NCI-H1436 treated with DMSO at 0.1 percent for 48 hours (cell line): ENCODE measurements around the gene EFCAB8.
"Not testable (repeated sequence)": the region's sequence is repeated elsewhere in the genome, so short reads cannot be mapped to it uniquely, and the experiment has no call there.

Source experiments
- DNase-seq: peaks from one replicate; lab custom pipeline; 2025; lab: John Stamatoyannopoulos, UW

Gene EFCAB8

GRCh38 chr20:32842688-32843524, 15.8 kb upstream of the EFCAB8 start:
- DNase-seq = no peak

DNA sequence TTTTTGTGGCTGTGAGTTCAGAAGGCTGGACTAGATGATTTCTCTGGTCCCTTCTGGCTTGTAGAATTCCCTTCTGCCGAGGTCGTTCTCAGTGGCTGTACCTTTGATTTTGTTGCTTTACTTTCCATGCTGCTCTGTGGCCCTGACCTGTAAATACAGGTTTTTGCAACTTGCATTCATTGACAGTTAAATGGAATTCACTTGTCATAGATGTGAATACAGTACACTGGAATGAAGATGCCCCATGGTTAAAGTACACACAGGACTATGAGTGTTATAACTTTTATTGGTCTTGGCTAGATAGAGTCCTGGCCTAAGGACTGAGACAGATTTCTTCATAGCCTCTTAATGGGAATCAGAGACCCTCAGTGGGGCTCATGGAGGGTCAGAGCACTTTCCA, 12.9 kb upstream of the EFCAB8 start:
- no peak for DNase-seq

DNA sequence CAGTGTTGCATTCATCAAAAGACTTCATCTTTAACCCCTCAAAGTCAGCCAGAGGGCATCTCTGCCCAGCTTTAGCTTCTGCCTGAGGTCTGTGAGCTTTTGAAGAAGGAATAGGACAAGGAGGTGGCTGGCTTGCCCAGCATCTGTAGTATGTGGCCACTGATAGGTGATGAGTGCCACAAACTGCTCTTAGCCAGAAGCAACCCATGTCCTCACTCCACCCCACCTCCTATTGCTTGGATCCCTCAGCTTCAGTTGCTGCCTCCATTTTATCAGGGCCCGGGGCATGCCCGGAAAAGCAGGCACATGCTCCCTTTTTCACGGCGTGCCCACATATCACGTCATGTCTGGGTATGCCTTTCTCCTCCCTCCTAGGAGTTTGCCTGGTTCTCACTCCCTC, 11.9 kb upstream of the EFCAB8 start:
- DNase-seq = no peak

- DNase-seq = no peak
Observed at GRCh38 chr20:32847964-32848363, 10.8 kb upstream of the EFCAB8 start.

DNA sequence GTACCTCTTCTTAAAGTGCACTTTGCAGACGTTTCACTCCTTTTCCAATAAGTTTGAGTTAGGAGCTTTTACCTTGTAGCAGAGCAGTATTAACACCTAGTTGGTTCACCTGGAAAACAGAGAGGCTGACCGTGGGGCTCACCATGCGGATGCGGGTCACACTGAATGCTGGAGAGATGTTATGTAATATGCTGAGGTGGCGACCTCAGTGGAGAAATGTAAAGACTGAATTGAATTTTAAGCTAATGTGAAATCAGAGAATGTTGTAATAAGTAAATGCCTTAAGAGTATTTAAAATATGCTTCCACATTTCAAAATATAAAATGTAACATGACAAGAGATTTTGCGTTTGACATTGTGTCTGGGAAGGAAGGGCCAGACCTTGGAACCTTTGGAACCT, 9.9 kb upstream of the EFCAB8 start:
- DNase-seq = no peak

- no peak for DNase-seq
Observed at GRCh38 chr20:32849577-32849976, 9.1 kb upstream of the EFCAB8 start.

DNA sequence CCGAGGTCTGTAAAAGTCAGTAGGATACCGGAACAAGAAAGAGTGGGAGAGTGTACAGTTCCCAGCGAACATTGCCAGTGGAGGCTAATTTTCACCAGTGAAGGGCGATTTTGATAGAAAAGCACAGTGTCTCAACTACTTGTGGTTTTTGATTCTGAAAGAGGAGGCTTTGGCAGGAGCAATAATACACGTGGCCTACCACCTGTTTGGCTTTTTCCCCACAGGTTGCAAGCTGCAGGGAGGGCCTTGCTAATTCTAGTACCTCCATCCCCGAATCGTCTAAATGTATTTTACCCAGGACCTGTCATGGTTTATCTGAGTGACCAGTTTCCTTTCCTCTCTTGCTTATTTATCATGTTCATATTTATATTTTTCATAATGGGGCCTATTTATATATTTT, 3.3 kb upstream of the EFCAB8 start:
- DNase-seq = no peak

GRCh38 chr20:32858189-32858588, 534 bp upstream of the EFCAB8 start:
- DNase-seq = no peak

- DNase-seq = no peak
Observed at GRCh38 chr20:32861446-32861845, 2.7 kb downstream of the EFCAB8 start.

- DNase-seq = no peak
Observed at GRCh38 chr20:32869562-32869961, 10.8 kb downstream of the EFCAB8 start.

GRCh38 chr20:32870526-32870925, 11.8 kb downstream of the EFCAB8 start:
- not testable (repeated sequence) for DNase-seq

DNA sequence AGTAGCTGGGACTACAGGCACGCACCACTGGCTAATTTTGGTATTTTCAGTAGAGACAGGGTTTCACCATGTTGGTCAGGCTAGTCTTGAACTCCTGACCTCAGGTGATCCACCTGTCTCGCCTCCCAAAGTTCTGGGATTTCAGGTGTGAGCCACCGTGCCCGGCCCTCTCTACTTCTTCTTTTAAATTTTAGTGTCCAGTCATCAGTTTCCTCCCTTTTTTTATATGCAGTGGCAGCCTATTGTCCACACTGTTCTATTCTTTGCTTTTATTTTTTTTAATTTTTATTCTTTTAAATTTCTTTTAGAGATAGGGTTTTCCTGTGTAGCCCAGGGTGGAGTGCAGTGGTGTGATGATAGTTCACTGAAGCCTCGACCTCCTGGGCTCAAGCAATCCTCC, 12.3 kb downstream of the EFCAB8 start:
- no peak for DNase-seq

DNA sequence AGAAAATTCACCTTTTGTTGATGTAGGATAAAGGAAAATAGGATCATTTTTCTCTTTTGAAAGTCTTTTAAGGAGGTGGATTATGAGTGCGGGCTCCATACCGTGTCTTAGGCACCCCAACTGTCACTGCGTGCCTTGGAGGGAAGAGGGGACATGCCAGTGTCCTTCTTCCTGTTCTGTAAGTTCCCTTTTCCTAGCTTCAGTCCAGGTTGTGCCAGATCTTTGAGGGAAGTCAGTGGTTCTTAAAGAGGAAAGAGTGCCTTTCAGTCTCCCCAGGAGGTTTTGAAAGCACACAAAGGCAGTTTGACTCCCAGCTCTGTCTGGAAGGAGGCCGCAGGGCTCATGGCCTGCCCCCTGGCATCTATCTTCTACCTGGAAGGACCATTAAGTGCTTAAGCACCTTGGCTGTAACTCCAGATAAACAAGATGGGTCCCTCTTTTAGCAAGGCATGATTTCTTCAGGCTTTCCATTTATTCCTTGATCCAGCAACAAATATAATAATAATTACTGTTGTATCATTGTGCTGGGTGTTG, 13.0 kb downstream of the EFCAB8 start:
- DNase-seq = no peak

- DNase-seq = no peak
Observed at GRCh38 chr20:32872266-32872665, 13.5 kb downstream of the EFCAB8 start.

DNA sequence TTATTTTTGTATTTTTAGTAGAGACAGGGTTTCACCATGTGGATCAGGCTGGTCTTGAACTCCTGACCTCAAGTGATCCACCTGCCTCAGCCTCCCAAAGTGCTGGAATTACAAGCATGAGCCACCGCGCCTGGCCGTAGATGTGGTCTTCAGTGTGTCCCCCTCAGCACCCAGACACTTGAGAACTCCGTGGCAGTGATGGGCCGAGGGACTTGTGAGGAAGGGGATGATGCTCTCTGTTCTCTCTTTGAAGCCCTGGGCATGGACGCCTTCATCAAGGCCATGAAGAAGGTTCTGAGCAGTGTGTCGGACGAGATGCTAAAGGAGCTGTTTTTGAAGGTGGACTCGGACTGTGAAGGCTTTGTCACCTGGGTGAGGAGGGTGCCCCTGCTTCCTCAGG, 16.9 kb downstream of the EFCAB8 start:
- DNase-seq = no peak

- DNase-seq = no peak
Observed at GRCh38 chr20:32877507-32877906, 18.8 kb downstream of the EFCAB8 start.

GRCh38 chr20:32878820-32879219, 20.1 kb downstream of the EFCAB8 start:
- DNase-seq = no peak

- no peak for DNase-seq
Observed at GRCh38 chr20:32879538-32879937, 20.8 kb downstream of the EFCAB8 start.

- no peak for DNase-seq
Observed at GRCh38 chr20:32880635-32881034, 21.9 kb downstream of the EFCAB8 start.

DNA sequence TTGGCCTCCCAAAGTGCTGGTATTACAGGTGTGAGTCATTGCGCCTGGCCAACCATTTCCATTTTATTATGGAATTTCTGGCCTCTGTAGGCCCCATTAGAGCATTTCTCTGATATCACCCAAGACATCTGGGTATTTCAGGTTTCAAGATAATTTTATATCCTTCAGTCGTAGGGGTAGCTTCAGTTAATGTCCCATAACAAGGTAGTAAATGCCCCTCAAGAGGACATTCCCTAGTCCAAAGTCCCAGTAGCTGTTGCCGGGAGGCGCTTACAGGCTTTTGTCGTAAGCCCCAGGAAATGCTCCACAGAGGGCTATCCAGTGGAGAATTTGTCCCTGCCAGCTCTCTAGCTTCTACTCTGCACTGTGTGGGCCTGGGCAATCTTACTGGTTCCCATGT, 24.4 kb downstream of the EFCAB8 start:
- DNase-seq = no peak

DNA sequence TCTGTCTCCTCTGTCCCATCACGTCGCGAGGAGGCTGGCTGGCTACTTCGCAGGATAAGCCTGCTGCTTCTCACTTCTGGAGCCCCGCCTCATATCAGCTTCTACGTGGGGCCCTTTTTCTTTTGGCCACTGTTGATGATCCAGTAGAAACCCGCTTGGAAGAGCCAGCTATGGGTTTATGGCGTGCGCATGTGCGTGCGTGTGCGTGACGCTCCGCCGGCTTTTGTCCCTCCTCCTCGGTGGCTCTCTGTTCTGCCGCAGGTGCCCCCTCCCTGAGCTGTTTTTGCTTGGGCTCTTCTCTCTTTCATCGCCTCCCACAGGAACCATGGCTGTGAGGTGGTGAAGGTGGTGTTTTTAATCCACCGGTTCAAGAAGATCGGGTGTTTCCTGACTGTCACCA, 26.5 kb downstream of the EFCAB8 start:
- DNase-seq = no peak

- DNase-seq = no peak
Observed at GRCh38 chr20:32885952-32886351, 27.2 kb downstream of the EFCAB8 start.

DNA sequence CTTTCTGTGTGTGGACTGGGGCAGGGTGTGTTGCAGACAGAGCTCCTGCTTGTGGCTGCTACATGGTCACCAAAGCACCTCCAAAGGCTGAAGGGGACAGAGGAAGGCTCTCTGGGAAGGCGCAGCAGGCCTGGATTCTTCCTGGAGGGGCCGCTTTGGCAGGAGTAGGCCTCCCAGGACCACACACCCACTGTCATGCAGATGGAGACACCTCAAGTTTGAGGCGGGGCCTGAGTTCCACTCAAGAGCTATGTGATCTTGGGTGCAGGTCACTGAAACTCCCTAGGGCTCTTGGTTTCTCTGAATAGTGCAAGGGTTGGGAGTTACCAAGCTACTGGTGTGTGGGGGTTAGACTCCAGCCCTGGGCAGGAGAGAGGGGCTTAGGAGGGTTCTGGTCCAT, 27.9 kb downstream of the EFCAB8 start:
- DNase-seq = no peak

DNA sequence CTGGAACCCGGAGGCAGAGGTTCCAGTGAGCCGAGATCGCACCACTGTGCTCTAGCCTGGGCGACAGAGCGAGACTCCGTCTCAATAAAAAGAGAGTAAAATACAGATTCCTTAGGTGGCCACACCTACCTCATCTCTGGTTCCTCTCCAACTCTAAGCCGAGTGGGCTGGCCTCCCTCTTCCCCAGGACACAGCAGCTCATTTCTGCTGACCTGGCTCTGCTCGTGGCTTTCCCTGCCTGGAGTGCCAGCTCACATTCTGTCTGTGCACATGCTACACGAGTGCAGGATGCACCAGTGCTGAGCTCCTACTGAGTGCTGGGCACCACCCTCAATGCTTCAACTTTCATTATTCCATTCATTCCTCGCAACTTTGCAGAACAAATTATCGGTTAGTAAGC, 28.8 kb downstream of the EFCAB8 start:
- DNase-seq = no peak
